DND-41 (cell line): ENCODE results near the gene SPATS2.

Source experiments
- ATAC-seq: fragments of 200-7000 bp; cut with Tn5 transposase; 3 replicates; pipeline ENCODE4 v1.9.1; 2021; ENCODE audit warnings: low read depth; ENCODE audit not compliant: insufficient read depth
- DNase-seq: peaks from one replicate; pipeline ENCODE4 v3.0.0-alpha.2; 2020
- H2AFZ ChIP-seq: 2 replicates; pipeline ENCODE4 v1.6.0; 2012; ENCODE audit warnings: low read depth, low read length
- H3K27ac ChIP-seq: 2 replicates; pipeline ENCODE4 v1.5.1; 2012; ENCODE audit warnings: low read length, inconsistent platforms
- H3K27me3 ChIP-seq: fragments of 200-600 bp; sonication (generic); 2 replicates; pipeline ENCODE4 v1.6.0; 2012; ENCODE audit warnings: low read length, mild to moderate bottlenecking, inconsistent platforms; ENCODE audit not compliant: insufficient read depth, poor library complexity
- H3K36me3 ChIP-seq: 2 replicates; pipeline ENCODE4 v1.5.1; 2012; ENCODE audit warnings: low read length, inconsistent platforms; ENCODE audit not compliant: insufficient read depth
- H3K4me1 ChIP-seq: 2 replicates; pipeline ENCODE4 v1.5.1; 2012; ENCODE audit warnings: mild to moderate bottlenecking, low read length; ENCODE audit not compliant: insufficient read depth
- H3K4me2 ChIP-seq: 2 replicates; pipeline ENCODE4 v1.6.0; 2012; ENCODE audit warnings: mild to moderate bottlenecking, moderate library complexity, low read length, inconsistent platforms; ENCODE audit not compliant: insufficient read depth
- H3K4me3 ChIP-seq, 2 experiments: fragments of 200-600 bp in 1 of 2; shearing (Covaris generic) in 1 of 2; 2 replicates each; pipeline ENCODE4 v1.5.1; 2012 to 2016; ENCODE audit warnings: inconsistent platforms in 2 of 2, low read length in 2 of 2, mild to moderate bottlenecking in 2 of 2, low read depth in 1 of 2, moderate library complexity in 1 of 2
- H3K79me2 ChIP-seq: 2 replicates; pipeline ENCODE4 v1.6.0; 2012; ENCODE audit warnings: low read length, inconsistent platforms; ENCODE audit not compliant: insufficient read depth
- H3K9ac ChIP-seq: 2 replicates; pipeline ENCODE4 v1.6.0; 2012; ENCODE audit warnings: low read depth, mild to moderate bottlenecking, inconsistent platforms, low read length, moderate library complexity
- H3K9me3 ChIP-seq: 2 replicates; pipeline ENCODE4 v1.5.1; 2012; ENCODE audit warnings: low read length, moderate library complexity, mild to moderate bottlenecking, inconsistent platforms; ENCODE audit not compliant: insufficient read depth, severe bottlenecking
- H4K20me1 ChIP-seq: 2 replicates; pipeline ENCODE4 v1.6.0; 2012; ENCODE audit warnings: low read length; ENCODE audit not compliant: insufficient read depth
- EZH2 ChIP-seq: IDR thresholded peaks from 3 replicates; pipeline ENCODE4 v1.6.1; 2012; ENCODE audit warnings: borderline replicate concordance, low read depth, mild to moderate bottlenecking, moderate library complexity, low read length, inconsistent platforms; ENCODE audit not compliant: severe bottlenecking
- TF ChIP-seq, protein P1 (sequence below): IDR thresholded peaks from 2 replicates; pipeline ENCODE4 v1.5.1; 2012; ENCODE audit warnings: borderline replicate concordance, low read length, moderate library complexity, mild to moderate bottlenecking; ENCODE audit not compliant: poor library complexity, severe bottlenecking; ENCODE audit errors: extremely low read depth

The SPATS2 gene

GRCh38 chr12:49345051-49345824 lies 22.0 kb upstream of the SPATS2 start:
- Histone ChIP-seq H2AFZ (no peak overlapping the region), H4K20me1 (0 out of 2 replicates have a peak, but pooled peaks cover 4% of the 10 kb centered on the region), H3K4me2 (no peak overlapping the region), H3K27me3 (no peaks in the 10 kb centered on the region), H3K9ac (no peak overlapping the region), H3K4me1 (peaks cover 10% of the 10 kb centered on the region), H3K79me2 (no peaks in the 10 kb centered on the region), H3K9me3 (no peaks in the 10 kb centered on the region), H3K27ac (no peak overlapping the region), H3K4me3 (no peak overlapping the region), H3K36me3 (no peaks in the 10 kb centered on the region)
- DNase-seq (no peak), ATAC-seq (no peak)
- TF ChIP-seq, protein P1, sequence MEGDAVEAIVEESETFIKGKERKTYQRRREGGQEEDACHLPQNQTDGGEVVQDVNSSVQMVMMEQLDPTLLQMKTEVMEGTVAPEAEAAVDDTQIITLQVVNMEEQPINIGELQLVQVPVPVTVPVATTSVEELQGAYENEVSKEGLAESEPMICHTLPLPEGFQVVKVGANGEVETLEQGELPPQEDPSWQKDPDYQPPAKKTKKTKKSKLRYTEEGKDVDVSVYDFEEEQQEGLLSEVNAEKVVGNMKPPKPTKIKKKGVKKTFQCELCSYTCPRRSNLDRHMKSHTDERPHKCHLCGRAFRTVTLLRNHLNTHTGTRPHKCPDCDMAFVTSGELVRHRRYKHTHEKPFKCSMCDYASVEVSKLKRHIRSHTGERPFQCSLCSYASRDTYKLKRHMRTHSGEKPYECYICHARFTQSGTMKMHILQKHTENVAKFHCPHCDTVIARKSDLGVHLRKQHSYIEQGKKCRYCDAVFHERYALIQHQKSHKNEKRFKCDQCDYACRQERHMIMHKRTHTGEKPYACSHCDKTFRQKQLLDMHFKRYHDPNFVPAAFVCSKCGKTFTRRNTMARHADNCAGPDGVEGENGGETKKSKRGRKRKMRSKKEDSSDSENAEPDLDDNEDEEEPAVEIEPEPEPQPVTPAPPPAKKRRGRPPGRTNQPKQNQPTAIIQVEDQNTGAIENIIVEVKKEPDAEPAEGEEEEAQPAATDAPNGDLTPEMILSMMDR: no peak
- TF ChIP-seq EZH2: no peak

GRCh38 chr12:49345825-49346658 lies 21.2 kb upstream of the SPATS2 start:
- Histone ChIP-seq H3K27me3 (no peaks in the 10 kb centered on the region), H3K4me1 (peaks cover 10% of the 10 kb centered on the region)

DNA sequence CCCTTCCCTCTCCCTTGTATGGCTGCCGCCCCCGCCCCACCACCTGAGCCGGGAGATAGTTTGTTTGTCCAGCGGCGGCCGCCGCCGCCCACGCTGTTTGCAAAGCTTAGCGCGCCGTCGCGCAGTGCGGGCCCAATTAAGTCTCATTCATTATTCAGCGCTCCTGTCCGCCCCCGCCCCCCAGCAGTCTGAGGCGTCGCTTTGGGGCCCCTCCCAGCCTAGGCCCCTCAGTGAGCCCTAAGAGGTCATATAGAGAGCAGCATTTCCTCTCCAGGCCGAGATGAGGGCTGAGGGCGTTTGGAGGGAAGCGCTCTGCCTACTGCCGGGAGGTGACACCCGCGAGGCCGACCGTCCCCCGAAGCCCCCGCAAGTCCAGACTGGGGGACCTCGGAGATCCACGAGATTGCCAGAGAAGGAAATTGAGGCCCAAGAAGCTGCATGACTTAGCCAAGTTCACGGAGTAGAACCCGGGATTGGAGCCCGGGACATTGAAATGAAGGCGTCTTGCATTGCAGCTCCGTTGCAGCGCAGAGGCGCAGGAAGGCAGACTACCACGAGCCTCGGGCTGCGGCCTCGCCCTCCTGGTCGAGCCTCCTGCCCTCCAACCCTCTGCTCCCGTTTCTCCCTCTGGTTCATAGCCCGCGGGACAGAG lies 20.5 kb upstream of the SPATS2 start, which contains the start of gene DNAJC22:
TSS of gene DNAJC22 (plus strand) at position 230 of the 652 bp plus-strand sequence. CDS start 1,985 bp downstream, outside the sequence.
- Histone ChIP-seq H4K20me1 (0 out of 2 replicates have a peak, but pooled peaks cover 4% of the 10 kb centered on the region), H2AFZ (peak within 1 kb of the TSS; percentile 71), H3K9ac (0 out of 2 replicates have a peak within 1 kb of the TSS, but pooled peaks have one; percentile 20), H3K79me2 (no peaks in the 10 kb centered on the region), H3K9me3 (no peaks in the 10 kb centered on the region), H3K4me3 (peak within 1 kb of the TSS in 1 of 2 experiments; percentile 28; a peak in 1 of 4 replicates), H3K36me3 (no peaks in the 10 kb centered on the region), H3K4me2 (peak within 1 kb of the TSS; percentile 61), H3K4me1 (peaks cover 10% of the 10 kb centered on the region), H3K27ac (no peak within 1 kb of the TSS), H3K27me3 (no peaks in the 10 kb centered on the region)
- DNase-seq (no peak), ATAC-seq (no peak)
- TF ChIP-seq, protein P1: no peak
- no peak for TF ChIP-seq EZH2

More at GRCh38 chr12:49345825-49346658, 21.2 kb upstream of the SPATS2 start:
- TF ChIP-seq, protein P1: no peak
- no peak for TF ChIP-seq EZH2
- no peaks in the 10 kb centered on the region for H3K36me3 ChIP-seq
- H4K20me1 ChIP-seq: 0 out of 2 replicates have a peak, but pooled peaks cover 4% of the 10 kb centered on the region
- no peaks in the 10 kb centered on the region for H3K79me2 ChIP-seq
- H3K4me3 ChIP-seq: no peak overlapping the region
- no peak overlapping the region for H2AFZ ChIP-seq
- ATAC-seq (no peak), DNase-seq (no peak)
- H3K9me3 ChIP-seq: no peaks in the 10 kb centered on the region
- H3K9ac ChIP-seq: no peak overlapping the region
- no peak overlapping the region for H3K27ac ChIP-seq
- H3K4me2 ChIP-seq: no peak overlapping the region
